HG03135 (cell line): Measurements from ENCODE around the gene SEMA3F.

Experiments used
- ATAC-seq: cut with Tn5 transposase; IDR thresholded peaks from one replicate; pipeline ENCODE4 v1.9.1; 2021; ENCODE audit warnings: mild to moderate bottlenecking, moderate library complexity; ENCODE audit not compliant: unreplicated experiment

The SEMA3F gene

DNA sequence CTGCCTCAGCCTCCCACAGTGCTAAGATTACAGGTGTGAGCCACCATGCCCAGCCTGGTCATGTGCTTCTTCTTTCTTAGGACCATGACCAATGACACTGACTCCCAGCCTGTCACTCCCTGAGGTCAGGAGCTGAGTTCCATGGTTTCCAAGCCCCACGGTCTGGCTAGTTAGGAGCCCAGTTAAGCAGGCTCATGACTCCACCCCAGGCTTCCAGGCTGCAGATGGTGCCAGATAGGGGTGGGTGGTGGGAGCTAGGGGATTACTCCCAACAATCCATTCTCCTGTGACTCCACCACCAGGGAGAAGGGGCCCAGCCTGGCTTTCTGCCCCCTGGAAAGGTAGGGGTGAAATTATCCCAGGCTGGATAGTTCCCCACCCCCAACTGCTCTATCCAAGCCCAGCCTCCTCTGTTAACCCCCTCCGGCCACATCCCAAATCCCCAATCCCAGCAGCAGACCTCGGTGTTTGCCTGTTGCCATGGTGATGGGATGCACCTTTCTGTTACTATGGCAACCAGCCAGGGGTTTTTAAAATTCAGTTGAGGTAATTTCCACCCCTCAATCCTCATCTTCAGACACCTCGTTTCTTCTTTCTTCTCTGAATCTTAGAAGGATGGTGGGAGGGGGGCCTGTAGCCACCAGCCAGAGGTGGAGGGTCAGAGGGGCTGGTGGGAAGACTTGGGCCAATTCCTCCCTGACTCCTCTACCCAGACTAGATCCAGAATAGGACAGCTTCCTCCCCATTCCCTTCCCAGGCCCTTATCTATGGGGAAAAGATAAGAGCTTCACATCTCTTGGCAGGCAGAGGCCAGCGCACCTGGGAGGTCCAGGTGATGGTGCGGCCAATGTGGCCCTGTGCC lies 22.5 kb upstream of the SEMA3F start:
- ATAC-seq: no peak

DNA sequence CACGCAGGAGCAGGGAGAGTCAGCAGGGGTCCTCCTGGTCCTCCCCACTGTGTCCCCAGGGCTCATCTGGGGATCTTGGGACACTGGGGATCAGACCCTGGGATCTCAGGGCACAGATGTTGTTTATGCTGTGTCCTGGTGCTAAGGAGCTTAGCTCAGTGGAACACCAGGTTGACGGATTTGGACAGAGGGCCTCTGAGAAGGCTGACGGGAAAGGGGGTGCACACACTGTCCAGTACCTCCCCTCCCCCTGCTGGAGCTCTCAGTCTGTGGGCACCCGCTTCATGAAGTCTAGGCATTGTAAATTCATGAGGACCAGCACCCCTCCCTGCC lies 21.9 kb upstream of the SEMA3F start:
- ATAC-seq: no peak

- ATAC-seq: no peak
These were observed 20.8 kb upstream of the SEMA3F start for GRCh38 chr3:50134367-50134766.

DNA sequence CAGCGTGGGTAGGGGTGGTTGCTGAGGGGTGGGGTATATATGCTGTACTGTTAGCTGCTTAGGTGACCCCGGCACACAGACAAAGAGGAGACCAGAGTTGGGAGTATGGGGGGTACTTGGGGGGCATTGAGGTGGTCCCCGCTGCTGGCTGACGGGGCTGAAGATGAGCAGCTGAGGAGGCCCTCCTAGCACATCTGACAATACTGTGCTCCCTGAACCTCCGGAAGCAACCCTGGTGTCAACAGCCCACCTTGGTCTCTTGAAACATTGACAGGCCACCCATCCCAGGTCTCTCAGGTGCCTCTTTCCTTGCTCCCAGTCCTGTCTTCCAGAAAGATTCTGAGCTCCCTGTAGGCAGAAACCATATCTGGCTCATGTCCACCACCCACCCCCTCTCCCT lies 19.2 kb upstream of the SEMA3F start:
- ATAC-seq: no peak

- ATAC-seq: no peak
These were observed 18.3 kb upstream of the SEMA3F start for GRCh38 chr3:50136714-50137405.

GRCh38 chr3:50137531-50137930 lies 17.6 kb upstream of the SEMA3F start:
- ATAC-seq: no peak

- no peak for ATAC-seq
These were observed 16.6 kb upstream of the SEMA3F start for GRCh38 chr3:50138266-50139200.

DNA sequence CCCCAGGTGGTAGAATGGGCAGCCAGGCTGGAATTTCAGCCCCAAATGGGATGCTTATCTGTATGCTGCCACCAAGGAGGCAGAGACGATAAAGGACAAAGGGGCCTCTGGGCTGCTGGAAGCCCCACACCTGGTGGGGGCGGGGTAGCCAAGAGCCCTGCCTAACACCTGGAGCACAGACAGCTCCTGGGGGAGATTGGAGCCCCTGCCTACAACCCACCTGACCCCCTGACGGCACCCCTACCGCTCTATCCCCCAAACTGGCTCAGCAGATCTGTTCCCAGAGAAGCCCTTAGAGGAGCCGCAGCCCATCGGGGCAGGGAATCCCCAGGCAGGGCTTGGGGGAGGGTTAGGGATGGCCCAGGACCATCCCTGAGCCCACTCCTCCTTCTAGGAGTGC lies 15.8 kb upstream of the SEMA3F start:
- no peak for ATAC-seq

DNA sequence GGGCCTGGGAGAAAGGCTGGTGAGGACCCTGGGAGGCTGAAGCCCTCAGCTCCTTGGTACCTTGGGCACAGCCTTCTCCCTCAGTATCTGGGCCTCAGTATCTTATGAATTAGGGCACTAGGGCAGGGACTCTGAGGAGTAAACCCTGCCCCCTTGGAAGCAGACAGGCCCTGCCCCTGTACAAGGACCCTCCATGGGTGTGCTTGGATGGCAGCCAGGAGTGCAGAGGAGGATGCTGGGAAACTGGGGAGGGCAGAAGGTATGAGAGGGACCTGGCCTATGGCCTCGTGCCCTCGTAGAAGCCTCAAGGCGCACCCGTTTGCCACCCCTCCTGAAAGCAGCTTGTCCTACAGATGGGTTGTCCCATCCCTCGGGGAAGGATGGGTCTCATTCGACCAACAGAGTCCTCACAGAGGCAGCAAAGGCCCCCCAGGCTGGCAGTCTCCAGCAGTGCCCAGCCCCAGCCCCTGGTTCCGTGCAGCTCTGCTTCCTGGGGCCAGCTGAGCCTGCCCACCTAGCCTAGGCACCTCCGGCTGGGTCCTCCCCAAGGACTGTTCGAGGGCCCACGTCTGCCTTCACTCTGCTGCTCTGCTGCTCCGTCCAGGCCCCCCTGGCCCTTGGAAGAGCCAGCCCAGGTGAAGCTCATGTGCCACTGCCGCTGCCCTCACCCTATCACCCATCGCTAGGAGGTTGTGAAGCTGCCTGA lies 15.3 kb upstream of the SEMA3F start:
- no peak for ATAC-seq

GRCh38 chr3:50140990-50141389 lies 14.1 kb upstream of the SEMA3F start:
- ATAC-seq: no peak

GRCh38 chr3:50146316-50146901 lies 8.7 kb upstream of the SEMA3F start:
- no peak for ATAC-seq

DNA sequence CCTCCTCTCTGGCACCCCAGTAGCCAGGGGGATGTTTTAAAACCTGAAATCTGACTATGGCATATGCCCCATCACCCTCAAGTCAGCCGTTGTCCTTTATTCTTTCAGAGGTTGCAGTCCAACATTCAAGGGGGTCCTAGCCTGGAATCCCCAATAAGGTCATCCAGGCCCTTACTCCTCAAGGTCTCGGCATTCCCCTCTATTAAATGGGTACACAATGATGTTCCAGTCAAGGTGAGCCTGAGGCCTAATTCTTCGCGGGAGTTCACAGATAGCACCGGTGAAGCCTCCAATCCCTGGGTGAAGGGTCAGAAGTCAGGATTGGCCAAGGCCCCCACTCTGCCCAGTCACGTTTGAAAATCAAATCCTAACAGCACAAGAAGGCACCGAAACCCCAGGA lies 8.1 kb upstream of the SEMA3F start:
- no peak for ATAC-seq

DNA sequence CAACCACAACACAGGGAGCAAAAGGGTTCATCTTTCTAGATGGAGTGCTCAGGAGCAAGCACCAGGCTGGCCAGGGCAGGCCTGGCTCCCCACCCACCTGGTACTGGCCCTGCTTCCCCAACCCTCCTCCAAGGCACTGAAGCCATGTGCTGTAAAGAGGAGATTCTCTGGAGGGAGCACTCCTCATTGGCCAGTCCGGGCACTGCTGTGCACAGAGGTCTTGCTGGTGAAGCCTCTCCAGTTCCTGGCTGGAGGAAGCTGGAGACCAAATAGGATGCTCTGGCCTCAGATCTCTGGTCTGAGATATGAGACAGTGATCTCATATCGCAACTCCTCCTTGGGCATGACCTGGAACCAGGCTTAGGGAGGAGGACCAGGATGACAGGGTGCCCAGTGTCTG lies 7.7 kb upstream of the SEMA3F start:
- no peak for ATAC-seq

DNA sequence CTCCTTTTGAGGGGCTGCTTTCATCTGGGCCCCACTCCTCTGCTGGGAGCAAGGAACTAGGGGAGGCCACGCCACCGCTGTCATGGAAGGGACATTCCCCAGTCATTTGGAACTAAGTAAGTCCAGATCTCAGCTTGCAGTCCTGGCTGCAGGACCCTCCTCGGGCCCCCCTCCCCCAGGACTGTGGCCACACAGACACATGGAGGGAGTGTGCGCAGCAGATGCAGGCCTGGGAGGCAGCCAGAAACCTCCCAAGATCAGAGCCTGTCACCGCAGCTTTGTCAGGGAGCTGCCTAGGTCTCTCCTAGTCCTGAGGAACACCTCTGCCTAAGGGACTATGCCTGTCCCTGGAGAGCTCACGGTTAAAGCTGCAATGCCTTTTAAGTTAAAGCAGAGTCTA lies 7.3 kb upstream of the SEMA3F start:
- no peak for ATAC-seq

DNA sequence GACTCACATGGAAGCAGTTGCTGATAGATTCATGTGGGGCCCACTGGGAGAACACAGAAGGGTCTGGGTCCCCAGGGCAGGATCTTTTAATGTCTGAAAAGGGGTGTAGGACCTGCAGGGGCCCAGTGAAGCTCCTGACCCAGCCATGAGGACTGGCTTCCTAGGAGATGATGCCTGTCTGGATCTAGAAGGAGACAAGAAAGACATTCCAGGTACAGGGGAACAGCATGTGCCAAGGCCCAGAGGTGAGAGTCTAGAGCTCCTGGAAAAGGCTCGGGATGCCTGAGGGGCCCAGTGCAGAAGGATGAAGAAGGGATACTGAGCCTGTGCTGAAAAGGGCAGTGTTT lies 4.7 kb upstream of the SEMA3F start:
- ATAC-seq: no peak

DNA sequence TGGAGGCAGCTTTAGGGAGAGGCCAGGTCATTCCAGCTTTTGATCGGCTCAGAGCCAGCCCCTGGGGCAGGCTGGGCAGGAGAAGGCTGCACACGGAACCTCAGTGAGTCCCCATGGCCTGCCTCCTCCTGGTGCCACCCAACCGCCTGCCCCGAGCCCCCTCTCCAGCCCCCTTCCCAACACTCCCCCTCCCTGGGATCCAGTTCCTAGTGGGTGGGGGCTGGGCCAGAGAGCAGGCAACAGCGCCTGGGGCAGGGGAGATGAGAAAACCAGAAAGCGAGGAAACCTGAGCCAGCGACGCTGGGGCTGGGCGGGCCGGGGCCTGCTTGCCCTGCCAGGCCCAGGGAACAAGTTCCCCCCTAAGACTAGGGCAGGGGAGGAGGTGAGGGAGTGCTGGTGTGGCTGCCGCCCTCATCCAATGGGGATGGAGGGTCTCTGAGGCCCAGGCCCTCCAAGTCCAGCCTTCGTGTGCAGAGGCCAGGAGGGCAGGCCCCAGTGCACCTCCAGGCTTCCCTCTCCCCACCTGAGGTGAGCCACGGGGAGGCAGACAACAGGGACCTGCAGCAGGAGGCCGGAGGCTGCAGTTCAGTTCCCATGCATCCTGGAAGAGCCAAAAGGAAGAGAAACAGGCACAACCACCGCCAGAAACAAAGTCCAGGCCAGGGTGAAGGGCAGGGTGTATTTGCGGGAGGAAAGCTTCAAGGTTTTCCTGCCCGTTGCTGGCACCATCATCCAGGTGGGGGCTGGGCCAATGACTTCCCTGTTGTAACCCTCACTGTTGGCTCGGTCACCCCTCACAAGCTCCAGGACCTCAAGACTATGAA lies 4.0 kb upstream of the SEMA3F start:
- no peak for ATAC-seq

DNA sequence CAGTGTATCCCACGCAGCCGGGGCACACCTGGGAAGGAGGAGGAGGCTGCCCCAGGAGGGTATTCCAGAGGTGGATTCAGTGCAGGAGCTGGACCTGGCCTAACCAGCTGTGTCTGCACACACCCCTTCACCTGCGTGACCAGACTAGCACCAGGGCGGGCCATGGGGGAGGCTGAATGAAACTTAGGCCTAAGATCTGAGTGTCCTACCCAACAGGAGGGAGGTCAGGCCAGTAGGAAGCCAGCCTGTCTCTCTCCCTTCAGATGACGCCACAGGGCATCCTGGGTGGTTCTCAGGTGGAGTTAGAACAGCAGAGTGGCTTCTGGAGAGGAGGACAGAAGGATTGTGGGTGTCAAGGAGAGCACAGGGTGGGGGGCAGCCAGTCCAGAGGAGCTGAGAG lies 3.4 kb upstream of the SEMA3F start:
- no peak for ATAC-seq

- ATAC-seq: no peak
These were observed 1.2 kb upstream of the SEMA3F start for GRCh38 chr3:50153782-50154475.

- ATAC-seq: peak; percentile 26
These were observed 666 bp upstream of the SEMA3F start for GRCh38 chr3:50154476-50154839.
